Ascending aorta (tissue), 2 donors: ENCODE data around the gene TOGARAM2. TPM values are rescaled to one million over a fixed set of nuclear protein-coding genes. Genes with fewer than 3 reads are reported as not detected.
"Not testable (repeated sequence)": the region's sequence is repeated elsewhere in the genome, so short reads cannot be mapped to it uniquely, and the experiment has no call there.

Experiments
- DNase-seq, 2 donors: peaks; one replicate each; pipeline ENCODE4 v3.0.0-alpha.2; 2019; ENCODE audit warnings: low spot score in 2 of 2
- H3K27ac ChIP-seq, 2 donors: fragments of 200-600 bp; sonication (generic); one replicate each; pipeline ENCODE4 v1.5.1; 2016 to 2017; ENCODE audit warnings: mild to moderate bottlenecking in 1 of 2
- H3K27me3 ChIP-seq: fragments of 200-600 bp; sonication (generic); one replicate; pipeline ENCODE4 v1.5.1; 2017
- H3K36me3 ChIP-seq, 2 donors: fragments of 200-600 bp; sonication (generic); one replicate each; pipeline ENCODE4 v1.5.1; 2016
- H3K4me1 ChIP-seq, 2 donors: fragments of 200-600 bp; sonication (generic); one replicate each; pipeline ENCODE4 v1.5.1; 2016 to 2017; ENCODE audit warnings: mild to moderate bottlenecking in 1 of 2
- H3K4me3 ChIP-seq, 2 donors: fragments of 200-600 bp; sonication (generic); one replicate each; pipeline ENCODE4 v1.5.1; 2016 to 2017; ENCODE audit warnings: mild to moderate bottlenecking in 1 of 2
- H3K9me3 ChIP-seq, 2 donors: fragments of 200-600 bp; sonication (generic); one replicate each; pipeline ENCODE4 v1.5.1; 2016
- CTCF ChIP-seq, 3 experiments: fragments of 200-600 bp in 2 of 3; fragments of 450-650 bp in 1 of 3; sonication (generic) in 2 of 3; IDR thresholded peaks; one replicate each; pipeline ENCODE4 v1.5.1; 2016 to 2019; ENCODE audit warnings: antibody characterized with exemption in 3 of 3, mild to moderate bottlenecking in 1 of 3, moderate library complexity in 1 of 3
- intact Hi-C: fragments of 100-400 bp; cut with DNase I; formaldehyde crosslinking; loops from one replicate; pipeline ENCODE4 v1.15.1; 2023
- total RNA-seq: library from RNA; depleted of rRNA; stranded (reverse); fragments of >200 nt; gene quantifications from one replicate; pipeline ENCODE4 v1.1.0, GENCODE V29; 2016

Gene TOGARAM2
- total RNA-seq, 1 donor from 2014 or later, result not detected

DNA sequence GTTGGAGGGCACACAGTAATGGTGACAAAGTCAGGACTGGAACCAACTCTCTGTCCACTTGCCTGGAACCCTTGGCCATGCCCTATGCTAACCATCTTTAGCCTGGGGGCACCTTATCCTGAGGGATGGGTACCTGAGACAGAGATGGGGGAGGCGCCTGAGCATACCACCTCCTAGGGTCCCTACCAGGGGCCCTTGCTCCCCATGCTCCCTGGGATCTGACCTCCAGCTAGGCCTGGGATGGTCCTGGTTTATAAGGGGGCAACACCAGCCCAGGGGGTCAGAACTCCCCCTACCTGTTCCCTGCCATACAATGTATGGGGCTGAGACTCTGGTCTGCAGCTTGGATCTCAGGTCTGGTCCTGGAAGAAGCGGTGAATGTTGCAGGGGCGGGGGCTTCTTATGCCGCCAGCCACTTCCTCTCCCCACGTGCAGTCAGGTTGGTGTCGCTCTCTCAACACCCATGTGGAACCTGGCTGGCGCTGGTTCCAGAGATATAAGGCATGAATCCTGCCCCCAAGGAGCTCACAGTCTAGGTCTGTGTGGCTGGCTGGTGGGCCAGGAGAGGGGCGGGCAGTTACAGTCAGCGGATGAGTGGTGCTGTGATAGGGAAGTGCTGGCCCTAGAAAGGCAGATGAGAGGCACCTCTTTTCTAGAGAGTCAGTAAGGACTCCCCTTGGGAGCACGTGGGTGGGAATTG is 3.8 kb upstream of the TOGARAM2 start:
- DNase-seq, result no peak
- Histone ChIP-seq H3K27me3 (no peaks in the 10 kb centered on the region), H3K4me1 (no peaks in the 10 kb centered on the region), H3K4me3 (no peak overlapping the region), H3K27ac (no peak overlapping the region), H3K9me3 (no peaks in the 10 kb centered on the region), H3K36me3 (no peaks in the 10 kb centered on the region)
- intact Hi-C loops, result no loop called here
- TF ChIP-seq CTCF (IDR thresholded peaks at IDR 0.05), result no peak

GRCh38 chr2:28978001-28978400 is 3.1 kb upstream of the TOGARAM2 start:
- H3K9me3 ChIP-seq, H3K27ac ChIP-seq, H3K27me3 ChIP-seq, H3K36me3 ChIP-seq, H3K4me3 ChIP-seq, H3K4me1 ChIP-seq, intact Hi-C loops, DNase-seq: not testable (repeated sequence)

GRCh38 chr2:28978606-28979005 is 2.5 kb upstream of the TOGARAM2 start:
- Histone ChIP-seq H3K9me3 (no peaks in the 10 kb centered on the region), H3K27ac (no peak overlapping the region), H3K36me3 (no peaks in the 10 kb centered on the region), H3K27me3 (no peaks in the 10 kb centered on the region), H3K4me1 (no peaks in the 10 kb centered on the region), H3K4me3 (no peak overlapping the region)
- intact Hi-C loops, result no loop called here
- no peak for DNase-seq
- TF ChIP-seq CTCF (IDR thresholded peaks at IDR 0.05), result no peak

DNA sequence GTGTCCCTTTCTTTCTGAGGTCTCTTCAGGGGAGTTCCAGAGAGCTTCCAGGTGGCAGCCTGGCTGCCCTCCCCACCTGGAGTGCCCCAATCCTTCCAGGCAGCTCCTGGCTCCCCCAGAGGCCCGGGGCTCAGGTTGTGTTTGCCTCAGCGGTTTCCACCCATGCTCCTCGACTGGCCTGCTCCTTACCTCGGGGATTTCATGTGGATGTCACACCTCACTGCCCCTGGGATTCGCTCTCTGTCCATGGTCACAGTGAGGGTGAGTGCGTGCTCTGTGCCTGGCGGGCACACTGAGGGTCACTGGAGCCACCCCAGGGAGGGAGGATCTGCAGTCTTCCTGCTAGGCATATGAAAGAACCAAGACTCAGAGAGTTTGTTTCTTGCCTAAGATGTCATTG is 2.1 kb upstream of the TOGARAM2 start:
- Histone ChIP-seq H3K27ac (no peak overlapping the region), H3K36me3 (no peaks in the 10 kb centered on the region), H3K9me3 (no peaks in the 10 kb centered on the region), H3K27me3 (no peaks in the 10 kb centered on the region), H3K4me3 (no peak overlapping the region), H3K4me1 (no peaks in the 10 kb centered on the region)
- DNase-seq, result no peak
- no peak for TF ChIP-seq CTCF (IDR thresholded peaks at IDR 0.05)
- intact Hi-C loops, result no loop called here

DNA sequence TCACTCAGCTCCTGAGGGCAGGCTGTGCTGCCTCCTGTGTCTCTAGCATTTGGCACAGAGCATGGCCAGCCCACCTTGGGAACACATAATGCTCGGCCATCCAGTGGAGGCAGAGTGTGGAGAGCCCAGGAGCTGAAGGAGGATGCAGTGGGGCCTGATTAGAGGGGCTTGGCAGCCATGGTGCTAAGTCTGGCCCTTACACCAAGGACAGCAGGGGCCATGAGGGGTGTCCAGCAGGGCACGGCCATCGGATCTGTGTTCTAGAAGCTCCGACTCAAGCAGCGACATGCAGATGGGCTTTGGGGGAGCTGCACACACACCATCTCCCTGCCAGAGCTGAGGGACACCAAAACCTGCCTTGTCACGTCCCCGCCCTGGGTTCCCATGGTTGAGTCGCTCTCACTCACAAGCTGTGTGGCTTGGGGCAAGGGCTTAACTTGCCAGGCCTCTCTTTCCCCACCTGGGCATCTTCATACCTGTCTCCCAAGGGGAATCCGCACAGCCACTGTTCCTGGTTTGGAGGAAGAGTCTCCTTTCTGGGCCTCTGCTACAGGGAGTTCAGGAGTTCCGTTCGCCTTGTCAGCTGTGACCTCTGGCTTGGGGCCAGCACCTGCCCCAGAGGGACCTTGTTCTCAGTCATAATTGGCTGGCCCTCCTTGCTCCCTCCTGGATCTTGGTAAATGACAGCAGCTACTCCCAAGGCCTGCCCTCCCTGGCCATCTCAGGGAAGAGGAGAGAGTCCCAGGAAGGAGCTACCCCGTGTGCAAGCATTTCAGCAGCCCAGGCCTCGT is 1.3 kb upstream of the TOGARAM2 start:
- Histone ChIP-seq H3K9me3 (no peaks in the 10 kb centered on the region), H3K27me3 (no peaks in the 10 kb centered on the region), H3K27ac (no peak overlapping the region), H3K4me1 (no peaks in the 10 kb centered on the region), H3K36me3 (no peaks in the 10 kb centered on the region), H3K4me3 (no peak overlapping the region)
- intact Hi-C loops, result no loop called here
- no peak for TF ChIP-seq CTCF (IDR thresholded peaks at IDR 0.05)
- DNase-seq, result no peak

GRCh38 chr2:28980368-28981015 is 606 bp upstream of the TOGARAM2 start:
- H3K4me1 ChIP-seq, result no peaks in the 10 kb centered on the region
- no peak for TF ChIP-seq CTCF (IDR thresholded peaks at IDR 0.05)
- intact Hi-C loops, result no loop called here
- no peak overlapping the region for H3K4me3 ChIP-seq
- no peaks in the 10 kb centered on the region for H3K9me3 ChIP-seq
- no peak overlapping the region for H3K27ac ChIP-seq
- H3K27me3 ChIP-seq, result no peaks in the 10 kb centered on the region
- no peak for DNase-seq
- no peaks in the 10 kb centered on the region for H3K36me3 ChIP-seq
